NCI-H2171 treated with DMSO at 0.1 percent for 48 hours (cell line): Measurements from ENCODE around the gene CPA5.
"Not testable (repeated sequence)": the region's sequence is repeated elsewhere in the genome, so short reads cannot be mapped to it uniquely, and the experiment has no call there.

ENCODE experiments used
- DNase-seq: peaks from one replicate; lab custom pipeline; 2025; lab: John Stamatoyannopoulos, UW

CPA5 gene

DNA sequence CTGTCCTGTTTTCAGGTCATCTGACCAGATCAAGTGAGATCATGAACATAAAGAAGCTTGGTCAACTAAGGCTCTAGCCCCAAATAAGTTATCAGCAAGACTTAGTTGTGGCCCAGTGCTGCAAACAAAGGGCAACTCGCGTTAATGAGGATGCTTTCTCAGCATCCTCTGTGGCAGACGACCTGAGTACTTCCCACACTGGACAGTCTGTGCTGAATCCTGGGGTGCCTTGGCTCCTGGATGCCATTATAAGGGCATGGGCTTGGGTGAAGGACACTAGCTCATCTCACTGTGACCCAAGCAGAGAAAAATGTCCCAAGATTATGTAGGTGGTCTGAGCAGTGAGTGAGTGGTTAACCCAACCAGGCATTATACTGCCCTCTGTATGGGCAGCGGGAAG lies 13.9 kb downstream of the CPA5 start:
- no peak for DNase-seq

DNA sequence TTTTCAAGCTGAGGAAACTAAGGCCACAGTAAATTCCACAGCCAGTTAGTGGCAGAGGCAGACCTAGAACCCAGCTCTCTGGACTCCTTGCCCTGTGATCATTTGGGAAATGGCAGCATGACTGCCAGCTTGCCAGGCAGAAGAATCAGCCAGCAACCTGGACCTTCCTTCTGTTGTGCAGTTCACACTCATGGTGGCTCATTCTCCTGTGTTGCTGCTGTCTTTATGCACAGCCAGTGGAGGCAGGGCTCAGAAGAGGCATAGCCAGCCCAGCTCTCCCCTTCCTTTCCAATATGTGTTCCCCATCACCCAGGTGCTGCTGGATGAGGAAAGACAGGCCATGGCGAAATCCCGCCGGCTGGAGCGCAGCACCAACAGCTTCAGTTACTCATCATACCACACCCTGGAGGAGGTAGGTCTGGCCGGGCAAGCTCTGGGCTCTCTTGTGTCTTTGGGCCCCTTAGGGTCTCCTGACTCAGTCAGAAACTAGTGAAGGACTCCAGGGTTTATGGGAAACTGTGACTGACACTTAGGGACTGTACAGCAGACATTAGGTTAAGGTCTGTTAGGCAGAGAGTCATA lies 14.8 kb downstream of the CPA5 start:
- DNase-seq = no peak

DNA sequence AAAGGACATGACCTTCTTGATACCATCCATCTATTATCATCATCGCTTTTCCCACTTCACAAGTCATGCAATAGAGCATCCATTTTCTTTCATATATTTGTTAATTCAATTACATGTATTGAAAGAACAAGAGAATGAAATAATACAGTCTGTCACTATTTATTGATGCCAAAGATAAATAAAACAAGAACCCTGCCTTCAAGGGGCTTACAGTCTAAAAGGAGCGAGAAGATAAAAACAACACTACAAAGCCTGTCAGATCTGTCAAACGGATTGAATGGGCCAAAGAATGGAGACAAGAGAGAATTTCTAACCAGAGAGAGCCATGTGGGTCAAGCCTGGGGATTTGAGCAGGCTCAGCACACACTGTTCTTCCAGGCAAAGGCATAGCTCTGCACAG lies 15.9 kb downstream of the CPA5 start:
- no peak for DNase-seq

DNA sequence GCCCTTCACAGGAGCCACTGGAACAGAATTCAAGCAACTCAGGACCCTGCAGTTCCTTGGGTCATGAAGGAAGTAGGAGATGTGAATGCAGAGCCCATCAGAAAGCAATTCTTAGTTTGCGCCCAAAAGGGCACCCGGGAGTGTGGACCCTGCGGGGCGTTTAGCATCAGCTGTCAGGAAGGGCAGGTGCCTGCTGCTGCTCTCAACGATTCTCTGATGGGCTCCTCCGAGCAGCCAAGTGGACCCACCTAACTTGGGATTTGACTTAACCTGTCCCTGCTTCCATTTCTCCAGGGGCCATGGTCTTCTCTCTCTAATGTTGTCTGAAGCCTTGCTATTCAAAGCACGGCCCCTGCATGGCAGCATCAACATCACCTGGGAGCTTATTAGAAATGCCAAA lies 17.1 kb downstream of the CPA5 start:
- DNase-seq = no peak

DNA sequence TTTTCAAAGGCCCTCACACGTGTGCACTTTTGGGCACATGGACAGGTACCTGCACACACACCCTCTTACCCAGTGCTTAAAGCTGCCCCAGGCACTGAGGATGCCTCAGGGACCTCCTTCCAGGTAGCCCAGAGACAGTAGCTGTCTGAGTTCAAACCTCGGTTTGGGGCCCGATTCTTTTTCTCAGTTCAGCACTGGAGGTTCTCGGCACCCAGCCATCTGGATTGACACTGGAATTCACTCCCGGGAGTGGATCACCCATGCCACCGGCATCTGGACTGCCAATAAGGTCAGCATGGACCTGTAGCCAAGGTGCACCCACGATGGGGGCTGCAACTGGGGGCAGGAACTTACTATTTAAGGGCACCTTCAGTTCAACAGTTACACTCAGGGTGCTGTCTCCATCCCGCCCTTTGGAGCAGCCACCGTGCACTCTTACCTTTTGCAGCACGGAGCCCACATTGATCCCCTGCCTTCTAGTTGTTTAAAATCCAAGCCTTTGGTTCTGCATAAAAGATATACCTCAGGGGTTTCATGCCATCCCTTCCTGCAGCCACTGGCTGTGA lies 17.7 kb downstream of the CPA5 start:
- no peak for DNase-seq

DNA sequence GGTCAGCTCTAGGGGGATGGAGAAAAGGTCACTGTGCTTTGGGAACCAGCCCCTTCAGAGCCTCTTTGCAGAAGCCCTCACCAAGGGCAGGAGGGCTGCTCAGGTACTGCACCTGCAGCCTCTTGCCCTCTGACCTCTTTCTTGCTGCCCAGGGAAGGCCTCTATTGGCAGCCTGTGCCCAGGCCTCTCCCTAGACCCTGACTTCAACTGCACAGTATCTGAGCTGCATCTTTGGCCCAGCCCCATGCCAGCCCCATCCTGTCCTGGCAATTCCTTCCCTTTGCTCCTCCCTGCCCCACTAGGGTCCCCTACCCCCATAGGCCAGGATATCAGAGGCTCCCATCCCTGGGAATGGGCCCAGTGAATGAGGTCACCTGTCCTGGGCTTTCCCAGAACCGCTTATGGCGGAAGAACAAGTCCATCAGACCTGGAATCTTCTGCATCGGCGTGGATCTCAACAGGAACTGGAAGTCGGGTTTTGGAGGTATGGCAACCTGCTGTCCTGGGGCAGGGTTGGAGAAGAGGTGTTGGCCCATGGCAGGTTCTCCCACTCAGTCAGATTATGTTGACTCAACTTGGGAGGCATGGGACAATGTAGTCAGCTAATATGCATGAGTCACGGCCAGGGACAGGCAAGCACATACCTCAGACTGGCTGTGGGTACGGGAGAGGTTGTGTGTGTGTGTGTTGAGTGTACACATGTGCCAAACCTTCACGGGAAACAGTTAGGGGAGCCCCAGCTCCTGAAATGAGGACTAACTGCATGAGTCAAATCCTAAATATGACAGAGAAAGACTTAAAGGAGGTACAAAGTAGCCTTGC lies 18.6 kb downstream of the CPA5 start:
- DNase-seq = no peak

DNA sequence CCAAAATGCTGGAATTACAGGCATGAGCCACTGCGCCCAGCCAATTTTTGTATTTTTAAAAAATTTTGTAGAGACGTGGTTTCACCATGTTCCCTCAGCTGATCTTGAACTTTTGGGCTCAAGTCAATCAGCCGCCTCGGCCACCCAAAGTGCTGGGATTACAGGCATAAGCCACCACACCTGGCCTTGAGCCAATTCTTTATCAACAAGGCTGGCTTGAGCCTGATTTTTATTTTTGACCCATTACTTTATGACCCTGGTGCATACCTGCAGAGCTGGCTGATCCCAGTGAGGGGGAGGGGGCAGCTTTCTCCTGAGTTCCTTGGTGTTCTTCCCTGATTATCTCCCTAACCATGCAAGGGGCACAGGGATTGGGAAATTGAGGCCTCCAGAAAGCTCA lies 19.8 kb downstream of the CPA5 start:
- no peak for DNase-seq

DNA sequence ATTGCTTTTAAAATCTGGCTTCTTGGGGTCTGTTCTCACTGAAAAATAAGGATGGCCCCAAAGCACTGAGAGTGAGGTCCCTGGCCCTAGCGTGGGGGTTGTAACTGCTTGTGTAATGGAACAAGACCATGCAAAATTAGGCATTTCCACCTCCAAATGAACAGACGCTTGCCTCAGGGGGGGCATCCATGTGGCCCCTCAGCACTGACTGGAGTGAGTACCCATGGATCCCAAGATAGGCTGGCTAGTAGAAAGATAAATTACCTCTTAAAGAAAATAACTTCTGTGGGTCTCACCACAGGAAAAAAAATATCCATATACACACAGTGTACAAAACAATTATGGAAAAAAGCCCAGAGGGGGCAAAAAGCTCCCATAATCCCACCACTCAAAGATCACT lies 20.5 kb downstream of the CPA5 start:
- no peak for DNase-seq

DNA sequence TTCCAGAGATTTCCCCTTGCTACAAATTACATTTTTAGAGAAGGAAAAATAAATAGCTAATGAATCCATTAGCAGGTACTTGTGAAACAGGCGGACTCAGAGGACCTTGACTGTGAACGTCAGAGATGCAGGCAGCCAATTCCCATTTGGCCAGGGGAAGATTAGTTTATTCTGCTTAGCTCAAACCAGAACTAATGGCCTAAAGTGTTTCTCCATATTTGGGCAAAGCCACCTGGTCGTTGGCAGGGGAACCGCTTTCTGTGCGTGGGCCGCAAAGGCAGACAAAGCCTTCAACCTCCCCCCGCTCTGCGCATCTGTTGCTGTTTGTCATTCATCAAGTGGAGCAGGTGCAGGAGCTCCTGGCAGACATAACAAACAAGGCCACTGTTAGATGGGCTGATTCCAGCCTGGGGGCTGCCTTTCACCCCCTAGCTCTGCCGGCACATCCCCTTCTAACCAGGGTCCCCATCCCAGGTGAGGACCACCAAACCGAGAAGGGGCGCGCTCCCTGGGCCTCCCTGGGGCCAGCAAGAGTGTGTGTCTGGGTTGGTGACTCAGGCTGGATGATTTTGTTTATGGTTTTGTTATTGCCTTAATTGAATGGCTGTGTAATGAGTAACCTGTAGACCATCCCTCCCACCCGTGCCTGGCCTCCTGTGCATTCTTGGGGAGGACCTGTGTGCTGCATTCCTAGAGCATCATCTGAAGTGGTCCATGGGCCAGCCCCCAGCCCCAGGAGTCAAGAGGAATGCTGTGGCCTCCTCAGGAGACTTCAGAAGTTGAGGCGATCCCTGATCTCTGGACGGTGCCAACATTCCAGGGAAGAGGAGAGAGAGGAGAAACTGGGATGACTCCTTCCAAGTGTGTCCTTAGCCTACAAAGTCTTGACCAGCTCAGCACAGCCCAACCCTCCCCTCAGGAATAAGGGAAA lies 21.2 kb downstream of the CPA5 start:
- DNase-seq = peak; percentile 99

DNA sequence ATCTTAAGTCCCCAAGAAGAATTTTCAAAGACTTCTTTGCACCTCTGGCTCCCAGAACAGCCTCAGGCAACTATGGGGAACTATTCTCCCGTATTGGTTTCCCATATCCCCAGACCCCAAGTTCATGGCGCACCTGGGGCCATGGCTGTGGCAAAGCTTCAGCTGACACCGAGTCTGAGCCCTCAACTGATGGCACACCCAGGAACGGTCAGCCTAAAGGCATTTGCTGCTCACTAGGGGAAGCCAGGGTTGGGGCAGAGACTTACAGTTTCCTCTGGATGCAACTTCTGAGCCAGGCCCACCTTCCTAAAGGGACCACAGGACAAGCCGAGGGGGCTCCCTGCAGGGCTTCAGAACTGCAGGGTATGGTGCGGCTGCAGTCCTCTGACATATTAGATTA lies 21.9 kb downstream of the CPA5 start:
- DNase-seq = no peak

DNA sequence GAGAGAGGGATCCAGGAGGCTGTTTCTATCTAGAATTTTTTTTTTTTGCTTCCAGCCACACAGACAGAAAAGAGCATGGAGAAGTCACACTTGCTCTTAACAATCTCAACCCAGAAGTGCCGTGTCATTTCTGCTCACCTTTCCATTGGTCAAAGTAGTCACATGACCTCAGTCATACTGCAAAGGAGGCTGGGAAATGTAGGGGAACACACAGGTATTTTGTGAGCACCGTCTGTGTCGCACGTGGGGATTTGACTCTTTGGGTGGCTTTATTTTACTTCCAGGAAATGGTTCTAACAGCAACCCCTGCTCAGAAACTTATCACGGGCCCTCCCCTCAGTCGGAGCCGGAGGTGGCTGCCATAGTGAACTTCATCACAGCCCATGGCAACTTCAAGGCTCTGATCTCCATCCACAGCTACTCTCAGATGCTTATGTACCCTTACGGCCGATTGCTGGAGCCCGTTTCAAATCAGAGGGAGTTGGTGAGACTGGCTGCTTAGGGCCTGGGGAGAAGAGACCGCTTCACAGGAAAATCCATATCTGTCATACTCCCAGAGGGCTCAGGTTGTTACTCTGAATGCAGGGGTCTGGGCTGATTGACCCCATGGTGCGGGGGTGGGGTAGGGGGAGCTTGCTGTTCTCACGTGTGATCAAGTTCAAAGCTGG lies 22.6 kb downstream of the CPA5 start:
- DNase-seq = peak; percentile 17

DNA sequence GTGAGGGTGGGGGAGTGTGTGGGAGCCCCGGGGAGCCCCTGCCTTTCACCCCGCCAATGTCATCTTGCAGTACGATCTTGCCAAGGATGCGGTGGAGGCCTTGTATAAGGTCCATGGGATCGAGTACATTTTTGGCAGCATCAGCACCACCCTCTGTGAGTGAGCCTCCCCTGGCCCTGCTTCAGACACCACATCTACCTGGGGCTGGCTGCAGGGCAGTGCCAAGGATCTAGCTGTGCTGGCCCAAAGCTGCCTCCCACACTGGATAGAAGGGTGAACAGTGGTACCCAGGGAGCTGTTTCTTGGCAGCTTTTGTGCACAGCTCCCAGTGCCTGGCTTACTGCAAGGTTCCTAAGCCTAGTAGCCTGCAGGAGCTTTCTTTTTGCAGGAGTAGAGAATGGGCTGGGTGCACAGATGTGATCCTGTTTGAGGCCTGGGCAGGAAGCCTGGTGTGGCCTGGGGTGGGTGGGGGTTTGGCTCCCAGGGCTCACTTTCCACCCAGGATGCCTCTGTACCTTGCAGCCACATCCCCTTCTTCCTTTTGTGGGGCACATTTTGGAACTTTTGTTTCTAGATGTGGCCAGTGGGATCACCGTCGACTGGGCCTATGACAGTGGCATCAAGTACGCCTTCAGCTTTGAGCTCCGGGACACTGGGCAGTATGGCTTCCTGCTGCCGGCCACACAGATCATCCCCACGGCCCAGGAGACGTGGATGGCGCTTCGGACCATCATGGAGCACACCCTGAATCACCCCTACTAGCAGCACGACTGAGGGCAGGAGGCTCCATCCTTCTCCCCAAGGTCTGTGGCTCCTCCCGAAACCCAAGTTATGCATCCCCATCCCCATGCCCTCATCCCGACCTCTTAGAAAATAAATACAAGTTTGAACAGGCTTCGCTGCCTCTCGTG lies 23.5 kb downstream of the CPA5 start:
- DNase-seq = no peak

DNA sequence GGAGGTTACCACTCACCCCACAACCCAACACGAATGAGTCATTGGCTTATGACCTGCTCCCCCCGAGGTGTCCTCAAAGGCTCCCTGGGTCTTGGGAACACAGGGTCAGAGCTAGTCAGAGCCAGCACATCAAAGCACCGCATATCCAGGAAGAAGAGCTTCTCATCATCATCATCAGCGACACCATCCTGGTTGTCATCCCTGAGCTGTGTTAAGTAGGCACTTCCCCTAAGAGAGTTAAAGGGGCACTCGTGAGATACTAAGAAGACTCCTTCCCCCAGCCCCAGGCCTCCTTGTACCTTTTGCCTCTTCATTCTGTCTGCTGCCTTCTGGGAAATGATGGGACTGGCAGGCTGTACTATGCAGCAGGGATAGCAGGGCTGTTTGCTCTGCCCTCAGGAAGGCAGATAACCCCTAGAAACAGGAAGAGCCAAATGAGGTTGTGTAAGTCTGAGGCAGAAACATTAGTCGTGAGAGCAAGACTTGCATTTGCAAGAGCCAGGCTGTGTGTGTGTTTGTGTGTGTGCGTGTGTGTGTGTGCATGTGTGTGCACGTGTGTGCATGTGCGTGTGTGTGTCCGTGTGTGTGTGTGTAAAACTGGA lies 24.6 kb downstream of the CPA5 start:
- DNase-seq = no peak

DNA sequence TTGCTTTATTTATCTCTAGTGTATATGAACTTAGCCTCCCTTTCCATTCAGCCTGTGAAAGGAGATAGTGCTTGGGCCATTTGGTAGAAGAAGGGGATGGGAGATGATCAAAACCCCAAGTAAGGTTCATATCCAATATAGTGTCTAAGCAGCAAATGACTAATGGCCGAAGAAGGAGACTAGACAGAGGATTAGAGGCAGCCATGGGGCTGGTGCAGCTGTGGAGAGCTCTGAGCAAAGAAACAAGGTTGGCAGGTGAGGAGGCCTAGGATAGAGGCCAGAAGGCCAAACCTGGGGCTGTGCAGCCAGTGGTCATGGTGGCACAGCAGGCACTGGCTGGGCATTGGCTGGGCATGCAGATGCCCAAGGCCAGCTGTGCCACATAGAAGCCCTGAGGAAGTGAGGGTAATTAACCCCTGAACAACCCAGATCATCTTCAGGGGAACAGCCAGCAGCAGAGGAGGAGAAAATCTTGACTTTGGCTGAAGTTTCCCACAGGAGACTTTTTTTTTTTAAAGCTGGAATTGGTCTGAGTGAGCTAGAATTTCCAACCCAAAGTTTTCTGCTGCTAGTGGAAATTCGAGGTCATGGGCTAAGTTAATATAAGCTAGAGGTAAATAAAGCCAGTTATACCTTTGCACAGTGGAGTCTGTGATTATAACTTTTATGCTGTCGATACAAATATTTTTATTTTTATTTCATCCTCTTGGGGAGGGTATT lies 25.4 kb downstream of the CPA5 start:
- DNase-seq = no peak

DNA sequence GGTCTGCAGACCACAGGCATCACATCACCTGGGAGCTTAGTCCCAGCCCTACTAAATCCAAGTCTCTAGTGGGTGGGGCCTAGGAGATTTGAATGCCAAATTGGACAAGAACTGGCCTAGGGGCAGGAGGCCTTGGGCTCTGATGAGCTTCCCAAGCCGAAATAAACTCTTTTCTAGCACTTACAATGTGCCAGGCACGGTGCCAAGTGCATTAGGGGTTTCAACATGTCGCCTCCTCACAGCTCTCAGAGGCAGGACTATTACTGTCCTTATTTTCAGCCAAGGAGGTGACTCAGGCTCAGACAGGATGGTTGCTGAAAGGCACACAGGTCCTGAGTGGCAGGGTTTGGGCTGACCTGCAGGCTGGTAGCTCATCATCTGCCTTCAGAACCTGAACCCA lies 26.4 kb downstream of the CPA5 start:
- DNase-seq = no peak

DNA sequence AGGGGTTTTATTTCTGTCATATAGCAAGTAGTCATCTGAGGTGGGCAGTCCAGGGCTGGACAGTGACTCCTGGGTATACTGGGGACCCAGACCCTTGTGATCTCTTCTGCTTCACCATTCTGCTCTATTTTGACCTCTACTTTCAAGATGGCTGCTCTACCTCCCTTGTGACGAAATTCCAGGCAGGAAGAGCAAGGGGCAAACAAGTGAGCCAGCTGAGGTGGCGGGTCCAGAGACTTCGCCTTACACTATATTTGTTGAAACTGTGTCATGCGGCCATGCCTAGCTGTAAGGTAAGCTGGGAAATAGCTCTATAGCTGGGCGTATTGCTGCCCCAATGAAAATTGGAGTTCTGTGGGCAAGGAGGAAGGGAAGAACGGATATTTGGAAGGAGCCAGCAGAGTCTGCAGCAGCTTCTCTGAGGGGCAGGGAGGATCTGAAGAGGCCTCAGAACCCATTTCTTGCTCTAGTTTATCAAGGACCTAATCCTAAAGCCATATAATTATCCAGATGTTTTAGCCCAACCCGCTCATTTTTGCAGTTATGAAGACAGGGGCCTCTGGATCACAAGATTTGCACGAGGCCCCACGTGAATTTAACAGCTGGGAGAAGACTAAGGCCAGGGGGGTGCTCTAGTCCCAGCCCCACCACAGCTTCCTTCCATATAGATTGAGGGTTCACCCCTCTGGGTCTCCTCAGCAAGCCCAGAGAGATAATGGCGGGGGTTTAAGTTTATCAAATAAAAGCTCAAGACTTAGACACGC lies 28.0 kb downstream of the CPA5 start:
- DNase-seq = no peak

DNA sequence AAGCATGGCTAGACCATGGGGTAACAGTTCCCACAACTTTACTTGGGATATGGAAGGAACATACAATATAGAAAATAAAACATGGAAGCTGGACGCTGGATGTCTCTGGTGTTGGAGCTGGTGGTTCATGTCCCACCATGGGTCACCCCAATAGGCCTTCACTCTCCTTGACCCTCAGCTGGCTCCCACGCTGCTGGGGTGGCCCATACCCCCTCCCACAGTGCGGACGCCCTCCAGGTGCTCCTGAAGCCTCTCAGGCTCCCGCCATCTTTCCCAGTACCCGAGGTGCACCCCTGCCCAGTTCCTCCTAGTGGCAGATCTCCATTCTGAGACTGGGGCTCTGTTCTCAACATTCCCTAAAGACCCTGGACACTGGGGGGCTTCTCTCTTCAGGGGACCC lies 29.9 kb downstream of the CPA5 start:
- no peak for DNase-seq

DNA sequence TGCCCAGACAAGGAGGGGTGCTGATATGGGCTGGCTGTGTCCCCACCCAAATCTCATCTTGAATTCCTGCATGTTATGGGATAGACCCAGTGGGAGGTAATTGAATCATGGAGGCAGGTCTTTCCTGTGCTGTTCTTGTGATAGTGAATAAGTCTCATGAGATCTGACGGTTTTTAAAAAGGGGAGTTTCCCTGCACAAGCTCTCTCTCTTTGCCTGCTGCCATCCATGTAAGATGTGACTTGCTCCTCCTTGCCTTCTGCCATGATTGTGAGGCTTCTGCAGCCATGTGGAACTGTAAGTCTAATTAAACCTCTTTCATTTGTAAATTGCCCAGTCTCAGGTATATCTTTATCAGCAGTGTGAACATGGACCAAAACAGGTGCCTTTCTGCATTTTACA lies 31.8 kb downstream of the CPA5 start:
- not testable (repeated sequence) for DNase-seq

DNA sequence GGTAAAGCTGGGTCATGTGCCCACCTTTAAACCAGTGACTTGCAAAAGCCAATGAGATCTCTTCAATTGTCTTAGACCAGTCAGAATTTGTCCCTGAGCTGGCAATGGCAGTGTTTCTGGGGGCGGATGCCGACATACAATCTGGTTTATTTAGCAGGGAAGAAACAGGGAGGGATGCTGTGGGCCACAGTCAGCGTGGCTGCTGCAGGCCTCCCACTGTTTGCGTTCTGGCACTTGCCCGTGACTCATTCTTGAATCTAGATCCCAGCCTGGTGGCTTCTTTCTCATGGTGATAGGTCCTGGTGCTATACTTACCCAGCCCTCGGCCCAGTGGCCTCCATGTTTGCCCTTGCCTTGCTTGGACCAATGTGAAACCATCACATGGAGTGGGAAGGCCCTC lies 32.6 kb downstream of the CPA5 start:
- DNase-seq = no peak
